ENCODE measurements around the gene ATP8B1.

ATP8B1 gene

GRCh38 chr18:57814555-57814954 is 11.4 kb upstream of the ATP8B1 start:
- Histone ChIP-seq H3K27me3 (replicated peaks; ENCODE audit: control insufficient read depth, insufficient read depth, low read length) (no peaks in the 10 kb centered on the region; the same call in 1 of the 2 replicates), H3K4me3 (replicated peaks; ENCODE audit: low read depth, low read length) (no peak overlapping the region), H3K36me3 (ENCODE audit: control insufficient read depth, insufficient read depth, low read length) (no peaks in the 10 kb centered on the region)
- no peak for DNase-seq (ENCODE audit: extremely low read depth, insufficient read length)
- TF ChIP-seq CTCF (IDR thresholded peaks at IDR 0.05; ENCODE audit: insufficient read depth, low read length, poor library complexity, severe bottlenecking): no peak

GRCh38 chr18:57813245-57813644 is 10.1 kb upstream of the ATP8B1 start:
- no peaks in the 10 kb centered on the region for H3K36me3 ChIP-seq (ENCODE audit: control insufficient read depth, insufficient read depth, low read length)
- no peaks in the 10 kb centered on the region; the same call in 1 of the 2 replicates for H3K27me3 ChIP-seq (replicated peaks; ENCODE audit: control insufficient read depth, insufficient read depth, low read length)
- no peak for DNase-seq (ENCODE audit: extremely low read depth, insufficient read length)
- TF ChIP-seq CTCF (IDR thresholded peaks at IDR 0.05; ENCODE audit: insufficient read depth, low read length, poor library complexity, severe bottlenecking): no peak
- H3K4me3 ChIP-seq (replicated peaks; ENCODE audit: low read depth, low read length): no peak overlapping the region

- Histone ChIP-seq H3K36me3 (ENCODE audit: control insufficient read depth, insufficient read depth, low read length) (no peaks in the 10 kb centered on the region), H3K4me3 (replicated peaks; ENCODE audit: low read depth, low read length) (no peak overlapping the region), H3K27me3 (replicated peaks; ENCODE audit: control insufficient read depth, insufficient read depth, low read length) (no peaks in the 10 kb centered on the region; the same call in 1 of the 2 replicates)
- no peak for DNase-seq (ENCODE audit: extremely low read depth, insufficient read length)
- no peak for TF ChIP-seq CTCF (IDR thresholded peaks at IDR 0.05; ENCODE audit: insufficient read depth, low read length, poor library complexity, severe bottlenecking)
Measured at GRCh38 chr18:57812126-57812477, 9.0 kb upstream of the ATP8B1 start.

- H3K4me3 ChIP-seq (replicated peaks; ENCODE audit: low read depth, low read length): no peak overlapping the region
- DNase-seq (ENCODE audit: extremely low read depth, insufficient read length): no peak
- H3K27me3 ChIP-seq (replicated peaks; ENCODE audit: control insufficient read depth, insufficient read depth, low read length): no peaks in the 10 kb centered on the region; the same call in 1 of the 2 replicates
- H3K36me3 ChIP-seq (ENCODE audit: control insufficient read depth, insufficient read depth, low read length): no peaks in the 10 kb centered on the region
- TF ChIP-seq CTCF (IDR thresholded peaks at IDR 0.05; ENCODE audit: insufficient read depth, low read length, poor library complexity, severe bottlenecking): no peak
Measured at GRCh38 chr18:57811477-57812125, 8.5 kb upstream of the ATP8B1 start.

- H3K4me3 ChIP-seq (replicated peaks; ENCODE audit: low read depth, low read length): no peak overlapping the region
- no peak for TF ChIP-seq CTCF (IDR thresholded peaks at IDR 0.05; ENCODE audit: insufficient read depth, low read length, poor library complexity, severe bottlenecking)
- no peak for DNase-seq (ENCODE audit: extremely low read depth, insufficient read length)
- no peaks in the 10 kb centered on the region for H3K36me3 ChIP-seq (ENCODE audit: control insufficient read depth, insufficient read depth, low read length)
- peaks cover 2% of the 10 kb centered on the region for H3K27me3 ChIP-seq (replicated peaks; ENCODE audit: control insufficient read depth, insufficient read depth, low read length)
Measured at GRCh38 chr18:57809190-57809589, 6.1 kb upstream of the ATP8B1 start.
